A549 (cell line): ENCODE measurements around the gene LIPN. TPM values are rescaled to one million over a fixed set of nuclear protein-coding genes. Genes with fewer than 3 reads are reported as not detected.

Experiments used
- ATAC-seq, 2 experiments: fragments of 200-7000 bp in 1 of 2; fragments of >200 bp in 1 of 2; cut with Nextera tagmentation in 1 of 2; cut with Tn5 transposase in 1 of 2; 3 replicates each; pipeline versions ENCODE4 v1.8.0 to v1.9.1; 2018 to 2020; ENCODE audit warnings: mild to moderate bottlenecking in 1 of 2, moderate library complexity in 1 of 2
- CTCF ChIA-PET: fragments of 300-600 bp; sonication (Branson Sonifier 250); formaldehyde crosslinking; extraction: SDS; loops from one replicate; lab custom pipeline; 2021; ENCODE audit warnings: antibody characterized with exemption, inconsistent platforms; lab: Yijun Ruan, JAX
- POLR2A ChIA-PET: fragments of 350-600 bp; formaldehyde crosslinking; extraction: SDS; loops from one replicate; lab custom pipeline; 2021; ENCODE audit warnings: antibody characterized with exemption, inconsistent platforms; lab: Yijun Ruan, JAX
- DNase-seq, 2 experiments: peaks; one replicate each; pipeline versions ENCODE4 v3.0.0 to v3.0.0-alpha.2; 2011 to 2016; ENCODE audit warnings: low read depth in 1 of 2, low spot score in 1 of 2
- FAIRE-seq: peaks from 2 replicates; lab custom pipeline; 2011; peaks lifted over from hg19 to GRCh38; lab: Jason Lieb, UNC
- H3K27ac ChIP-seq, 2 experiments: fragments of >200 bp; sonication (Bioruptor Twin); formaldehyde crosslinking; 3 replicates each; pipeline ENCODE4 v1.5.1; 2016 to 2017
- H3K4me1 ChIP-seq: fragments of >200 bp; sonication (Bioruptor Twin); formaldehyde crosslinking; 3 replicates; pipeline ENCODE4 v1.6.1; 2016
- H3K4me2 ChIP-seq: fragments of >200 bp; sonication (Bioruptor Twin); formaldehyde crosslinking; 3 replicates; pipeline ENCODE4 v1.6.1; 2016
- H3K4me3 ChIP-seq: fragments of >200 bp; sonication (Bioruptor Twin); formaldehyde crosslinking; 3 replicates; pipeline ENCODE4 v1.5.1; 2016
- H3K9me3 ChIP-seq: fragments of >200 bp; sonication (Bioruptor Twin); formaldehyde crosslinking; 3 replicates; pipeline ENCODE4 v1.6.1; 2016
- ATOH8 ChIP-seq: fragments of 250-450 bp; sonication (Bioruptor Pico); IDR thresholded peaks from 2 replicates; pipeline ENCODE4 v1.5.0; 2020; ENCODE audit warnings: low read depth, mild to moderate bottlenecking, moderate library complexity
- BHLHE40 ChIP-seq: IDR thresholded peaks from 2 replicates; pipeline ENCODE4 v1.6.1; 2012; ENCODE audit warnings: low read depth, low read length, inconsistent platforms
- CBX2 ChIP-seq: fragments of 200-600 bp; sonication (generic); IDR thresholded peaks from 2 replicates; pipeline ENCODE4 v1.6.1; 2016; ENCODE audit warnings: low read depth, mild to moderate bottlenecking, borderline replicate concordance
- CHD2 ChIP-seq: fragments of 150-350 bp; IDR thresholded peaks from 2 replicates; pipeline ENCODE4 v1.6.1; 2014; ENCODE audit warnings: low read length; ENCODE audit not compliant: partially characterized antibody
- CHD4 ChIP-seq: fragments of 200-600 bp; sonication (generic); IDR thresholded peaks from 2 replicates; pipeline ENCODE4 v1.6.1; 2016; ENCODE audit warnings: antibody characterized with exemption, mild to moderate bottlenecking, borderline replicate concordance
- CTCF ChIP-seq: fragments of >200 bp; sonication (Bioruptor Twin); formaldehyde crosslinking; IDR thresholded peaks from 3 replicates; pipeline ENCODE4 v1.5.1; 2016
- E2F6 ChIP-seq: IDR thresholded peaks from 2 replicates; pipeline ENCODE4 v1.6.1; 2012; ENCODE audit warnings: low read depth, borderline replicate concordance
- EHF ChIP-seq: fragments of 250-450 bp; sonication (Bioruptor Pico); IDR thresholded peaks from 2 replicates; pipeline ENCODE4 v1.5.0; 2020; ENCODE audit warnings: mild to moderate bottlenecking
- EHMT2 ChIP-seq: fragments of 200-600 bp; sonication (generic); IDR thresholded peaks from 2 replicates; pipeline ENCODE4 v1.6.1; 2016; ENCODE audit warnings: antibody characterized with exemption, low read depth, mild to moderate bottlenecking, moderate library complexity
- ELK1 ChIP-seq: fragments of 150-350 bp; IDR thresholded peaks from 2 replicates; pipeline ENCODE4 v1.6.1; 2014; ENCODE audit warnings: low read depth, mild to moderate bottlenecking, low read length
- FOSB ChIP-seq: fragments of 250-450 bp; sonication (Bioruptor Pico); IDR thresholded peaks from 2 replicates; pipeline ENCODE4 v1.5.0; 2020; ENCODE audit warnings: mild to moderate bottlenecking, moderate library complexity
- FOSL2 ChIP-seq, 2 experiments: fragments of 450-650 bp in 1 of 2; fragments of >200 bp in 1 of 2; sonication (Bioruptor Twin) in 1 of 2; formaldehyde crosslinking; IDR thresholded peaks; 2 replicates each; pipeline versions ENCODE4 v1.5.0 to v1.6.1; 2016 to 2020; ENCODE audit warnings: mild to moderate bottlenecking in 1 of 2, moderate library complexity in 1 of 2
- FOXS1 ChIP-seq: fragments of 250-450 bp; sonication (Bioruptor Pico); IDR thresholded peaks from 2 replicates; pipeline ENCODE4 v1.5.0; 2020; ENCODE audit warnings: mild to moderate bottlenecking, moderate library complexity
- HES2 ChIP-seq: fragments of >200 bp; sonication (Bioruptor Twin); formaldehyde crosslinking; IDR thresholded peaks from 2 replicates; pipeline ENCODE4 v1.6.1; 2016
- HEYL ChIP-seq: fragments of 250-450 bp; sonication (Bioruptor Pico); IDR thresholded peaks from 2 replicates; pipeline ENCODE4 v1.8.0; 2021; ENCODE audit warnings: mild to moderate bottlenecking, moderate library complexity
- JUNB ChIP-seq: fragments of >200 bp; sonication (Bioruptor Twin); formaldehyde crosslinking; IDR thresholded peaks from 2 replicates; pipeline ENCODE4 v1.6.1; 2016
- KDM5A ChIP-seq: fragments of 200-600 bp; sonication (generic); IDR thresholded peaks from 2 replicates; pipeline ENCODE4 v1.6.1; 2016; ENCODE audit warnings: antibody characterized with exemption, mild to moderate bottlenecking
- MAFK ChIP-seq: fragments of 450-650 bp; IDR thresholded peaks from 2 replicates; pipeline ENCODE4 v1.6.1; 2014; ENCODE audit not compliant: partially characterized antibody
- MAZ ChIP-seq: fragments of 150-350 bp; IDR thresholded peaks from 2 replicates; pipeline ENCODE4 v1.6.1; 2014; ENCODE audit warnings: antibody characterized with exemption, low read depth, low read length, borderline replicate concordance
- MYC ChIP-seq: IDR thresholded peaks from 2 replicates; pipeline ENCODE4 v1.6.1; 2012; ENCODE audit warnings: mild to moderate bottlenecking, inconsistent platforms, low read length, improper control_type of control experiment, borderline replicate concordance
- NR3C1 ChIP-seq: fragments of >200 bp; sonication (Bioruptor Twin); formaldehyde crosslinking; IDR thresholded peaks from 3 replicates; pipeline ENCODE4 v1.6.1; 2017
- PHF8 ChIP-seq: fragments of 200-600 bp; sonication (generic); IDR thresholded peaks from 2 replicates; pipeline ENCODE4 v1.6.1; 2016; ENCODE audit warnings: low read depth, mild to moderate bottlenecking, antibody characterized with exemption, moderate library complexity, borderline replicate concordance
- POLR2AphosphoS2 ChIP-seq: conservative IDR thresholded peaks from 2 replicates; pipeline ENCODE4 v1.6.1; 2012; ENCODE audit warnings: low read length, improper control_type of control experiment, inconsistent platforms
- RARB ChIP-seq: fragments of 250-450 bp; sonication (Bioruptor Pico); IDR thresholded peaks from 2 replicates; pipeline ENCODE4 v1.8.0; 2021; ENCODE audit warnings: mild to moderate bottlenecking, moderate library complexity
- RCOR1 ChIP-seq: fragments of 150-350 bp; IDR thresholded peaks from 2 replicates; pipeline ENCODE4 v1.6.1; 2014; ENCODE audit warnings: antibody characterized with exemption, low read length, low read depth
- REST ChIP-seq: fragments of 200-600 bp; sonication (generic); IDR thresholded peaks from 2 replicates; pipeline ENCODE4 v1.6.1; 2016; ENCODE audit warnings: antibody characterized with exemption, mild to moderate bottlenecking, moderate library complexity
- RFX5 ChIP-seq: fragments of 450-650 bp; IDR thresholded peaks from 2 replicates; pipeline ENCODE4 v1.7.1; 2014; ENCODE audit warnings: antibody characterized with exemption, mild to moderate bottlenecking, moderate library complexity
- TFCP2L1 ChIP-seq: fragments of 250-450 bp; sonication (Bioruptor Pico); IDR thresholded peaks from 2 replicates; pipeline ENCODE4 v1.5.0; 2021; ENCODE audit warnings: mild to moderate bottlenecking
- ZFP36 ChIP-seq: fragments of 450-650 bp; IDR thresholded peaks from 2 replicates; pipeline ENCODE4 v1.6.1; 2014; ENCODE audit warnings: borderline replicate concordance; ENCODE audit not compliant: partially characterized antibody
- ZSCAN20 ChIP-seq: fragments of 250-450 bp; sonication (Bioruptor Pico); IDR thresholded peaks from 2 replicates; pipeline ENCODE4 v1.8.0; 2022; ENCODE audit warnings: mild to moderate bottlenecking, moderate library complexity
- WGBS: methylation state at CpG from one replicate; pipeline ENCODE4 v1.1.6; 2017; ENCODE audit errors: missing lambda C conversion rate; 5-methylcytosine and 5-hydroxymethylcytosine counted together
- polyA plus RNA-seq, 4 experiments: library from polyadenylated mRNA; depleted of rRNA in 3 of 4; stranded (reverse); fragments of >200 nt; fragmentation: RNase III in 1 of 4; extraction: RNeasy Plus Mini Kit Qiagen cat#74134 plus additional on column Dnase treatment in 1 of 4; gene quantifications; 2 replicates in 3 of 4; 3 replicates in 1 of 4; pipeline ENCODE4 v1.2.3, GENCODE V29; 2011 to 2017

The LIPN gene
- polyA plus RNA-seq, 2 of the 4 experiments (the other 2 are of a cell fraction): not detected

GRCh38 chr10:88827671-88828070 is 67.9 kb downstream of the LIPN start:
- no peak overlapping the region for H3K4me2 ChIP-seq
- no peaks in the 10 kb centered on the region for H3K9me3 ChIP-seq
- TF ChIP-seq HEYL (CRISPR knock-in tag) (no peak), EHMT2 (no peak), MAZ (no peak), BHLHE40 (no peak), CHD4 (no peak), FOSL2 (IDR thresholded peaks at IDR 0.05) (no peak), FOSL2 (CRISPR knock-in tag; IDR thresholded peaks at IDR 0.05) (no peak), MAFK (no peak), TFCP2L1 (CRISPR knock-in tag) (no peak), ZSCAN20 (CRISPR knock-in tag) (no peak), CHD2 (no peak), NR3C1 (no peak), E2F6 (no peak), FOXS1 (no peak), ELK1 (no peak), FOSB (CRISPR knock-in tag) (no peak)
- 93% methylated on average over 2 of the region's 2 CpGs for WGBS
- no peaks in the 10 kb centered on the region for H3K4me1 ChIP-seq
- CTCF ChIA-PET: interaction anchor here (0.7 to 7.9 kb wide), 5 partner anchors 9 to 107 kb away, joined by 3 to 79 read pairs (median 7); no protein-coding TSS in a partner anchor
- no peak for ATAC-seq
- POLR2A ChIA-PET: interaction anchor here (0.6 kb wide), 1 partner anchor 209 kb away, joined by 4 read pairs; no protein-coding TSS in a partner anchor
- no peak overlapping the region for H3K27ac ChIP-seq
- DNase-seq: no peak
- H3K4me3 ChIP-seq: no peak overlapping the region
- FAIRE-seq: no peak

- FAIRE-seq (peak; percentile 76), ATAC-seq (no peak), DNase-seq (no peak)
- no peak overlapping the region for H3K27ac ChIP-seq
- ChIA-PET POLR2A (no interaction called here), CTCF (interaction anchor here (1.3 to 7.9 kb wide), 3 partner anchors 8 to 106 kb away, joined by 3 to 79 read pairs (median 9); no protein-coding TSS in a partner anchor)
- 2% methylated on average over 1 of the region's 1 CpG for WGBS
- H3K9me3 ChIP-seq: no peaks in the 10 kb centered on the region
- H3K4me2 ChIP-seq: no peak overlapping the region
- no peaks in the 10 kb centered on the region for H3K4me1 ChIP-seq
- no peak overlapping the region for H3K4me3 ChIP-seq
- no peak for TF ChIP-seq CTCF
- TF ChIP-seq RCOR1: no peak
- no peak for TF ChIP-seq HES2
- no peak for TF ChIP-seq FOXS1
- TF ChIP-seq CBX2: no peak
- no peak for TF ChIP-seq RARB (CRISPR knock-in tag)
- no peak for TF ChIP-seq MYC
- no peak for TF ChIP-seq ZFP36
- no peak for TF ChIP-seq TFCP2L1 (CRISPR knock-in tag)
- no peak for TF ChIP-seq RFX5
- TF ChIP-seq POLR2AphosphoS2: no peak
- no peak for TF ChIP-seq REST
- no peak for TF ChIP-seq KDM5A
- no peak for TF ChIP-seq PHF8
- TF ChIP-seq EHMT2: no peak
- TF ChIP-seq FOSB (CRISPR knock-in tag): no peak
- TF ChIP-seq ATOH8 (CRISPR knock-in tag): no peak
- no peak for TF ChIP-seq JUNB
- no peak for TF ChIP-seq CHD4
- TF ChIP-seq EHF (CRISPR knock-in tag): no peak
These were observed 68.5 kb downstream of the LIPN start for GRCh38 chr10:88828310-88828709.
